Right lobe of liver (tissue), 4 donors: ENCODE results near the gene VSTM2L.

Experiments
- POLR2A ChIP-seq: fragments of 450-650 bp; IDR thresholded peaks from one replicate; pipeline ENCODE4 v1.6.1; 2017; ENCODE audit warnings: antibody characterized with exemption, mild to moderate bottlenecking
- TF ChIP-seq, protein P1 (sequence below), 4 donors: fragments of 200-600 bp in 3 of 4; fragments of 450-650 bp in 1 of 4; IDR thresholded peaks; one replicate each; pipeline versions ENCODE4 v1.5.1 to v1.8.0; 2016 to 2022; ENCODE audit warnings: antibody characterized with exemption in 4 of 4, mild to moderate bottlenecking in 2 of 4
- donor health status: DM: no; HTN: no; CAD: no.
- donor health status: DM: no; HTN: no; CAD: no.
- donor health status: DM: no; HTN: yes; CAD: no.

DNA sequence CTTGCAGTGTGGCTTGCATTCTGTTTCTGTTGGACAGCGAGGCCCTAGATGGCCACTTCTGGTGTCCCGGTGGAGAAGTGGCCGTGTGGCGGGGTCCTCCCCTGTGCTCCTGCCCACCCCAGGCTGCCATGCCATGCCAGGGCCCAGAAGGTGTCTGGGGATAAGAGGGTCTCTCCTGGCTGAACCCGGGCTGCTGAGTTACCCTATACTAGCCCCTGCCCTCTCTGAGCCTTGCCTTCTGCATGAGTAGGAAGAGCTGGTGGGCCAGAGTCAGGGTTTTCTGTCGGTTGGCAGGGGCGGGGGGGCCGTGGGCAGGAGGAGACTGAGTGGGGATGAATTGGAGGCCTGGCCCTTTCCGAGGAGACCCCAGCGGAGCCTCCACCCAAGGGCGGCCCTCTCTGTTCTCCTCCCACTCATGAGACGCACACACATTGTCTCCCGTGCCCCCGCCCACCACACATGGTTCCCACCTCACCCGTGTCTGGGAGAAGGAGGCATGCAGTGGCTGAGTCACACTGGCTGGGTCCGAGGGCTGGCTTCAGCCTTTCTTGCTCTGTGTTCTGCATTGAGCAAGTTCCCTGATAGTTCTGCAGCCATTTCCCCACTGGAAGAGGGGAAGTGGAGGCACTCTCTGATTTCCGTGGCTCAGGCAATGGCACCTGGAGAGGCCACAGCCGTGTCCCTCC lies 24.6 kb downstream of the VSTM2L start:
- TF ChIP-seq POLR2A: no peak
- TF ChIP-seq, protein P1, sequence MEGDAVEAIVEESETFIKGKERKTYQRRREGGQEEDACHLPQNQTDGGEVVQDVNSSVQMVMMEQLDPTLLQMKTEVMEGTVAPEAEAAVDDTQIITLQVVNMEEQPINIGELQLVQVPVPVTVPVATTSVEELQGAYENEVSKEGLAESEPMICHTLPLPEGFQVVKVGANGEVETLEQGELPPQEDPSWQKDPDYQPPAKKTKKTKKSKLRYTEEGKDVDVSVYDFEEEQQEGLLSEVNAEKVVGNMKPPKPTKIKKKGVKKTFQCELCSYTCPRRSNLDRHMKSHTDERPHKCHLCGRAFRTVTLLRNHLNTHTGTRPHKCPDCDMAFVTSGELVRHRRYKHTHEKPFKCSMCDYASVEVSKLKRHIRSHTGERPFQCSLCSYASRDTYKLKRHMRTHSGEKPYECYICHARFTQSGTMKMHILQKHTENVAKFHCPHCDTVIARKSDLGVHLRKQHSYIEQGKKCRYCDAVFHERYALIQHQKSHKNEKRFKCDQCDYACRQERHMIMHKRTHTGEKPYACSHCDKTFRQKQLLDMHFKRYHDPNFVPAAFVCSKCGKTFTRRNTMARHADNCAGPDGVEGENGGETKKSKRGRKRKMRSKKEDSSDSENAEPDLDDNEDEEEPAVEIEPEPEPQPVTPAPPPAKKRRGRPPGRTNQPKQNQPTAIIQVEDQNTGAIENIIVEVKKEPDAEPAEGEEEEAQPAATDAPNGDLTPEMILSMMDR (IDR thresholded peaks at IDR 0.05): no peak
